ENCODE results near the gene ST8SIA2. TPM values are rescaled to one million over a fixed set of nuclear protein-coding genes. Genes with fewer than 3 reads are reported as not detected.

The ST8SIA2 gene
- total RNA-seq, 1 donor from 2014 or later = not detected

DNA sequence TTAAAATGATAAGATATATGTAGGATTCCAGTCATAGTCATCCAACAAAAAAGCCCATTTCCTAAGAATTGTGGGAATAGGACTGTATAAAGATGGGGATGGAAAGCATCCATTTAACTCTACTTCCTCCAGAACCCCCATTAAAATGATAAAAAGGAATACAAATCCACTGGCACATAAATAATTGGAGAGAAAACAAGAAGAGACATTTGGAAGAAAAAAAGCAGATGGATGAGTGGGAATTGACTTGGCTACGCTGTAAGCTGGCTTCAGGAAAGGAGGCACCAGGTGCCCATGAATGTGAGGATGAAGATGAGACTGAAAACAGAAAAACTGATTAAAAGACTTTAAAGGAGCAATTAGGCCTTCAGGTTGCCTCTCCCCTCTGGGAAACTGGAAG lies 91.8 kb downstream of the ST8SIA2 start:
- no peak for DNase-seq (ENCODE audit: low spot score)

DNA sequence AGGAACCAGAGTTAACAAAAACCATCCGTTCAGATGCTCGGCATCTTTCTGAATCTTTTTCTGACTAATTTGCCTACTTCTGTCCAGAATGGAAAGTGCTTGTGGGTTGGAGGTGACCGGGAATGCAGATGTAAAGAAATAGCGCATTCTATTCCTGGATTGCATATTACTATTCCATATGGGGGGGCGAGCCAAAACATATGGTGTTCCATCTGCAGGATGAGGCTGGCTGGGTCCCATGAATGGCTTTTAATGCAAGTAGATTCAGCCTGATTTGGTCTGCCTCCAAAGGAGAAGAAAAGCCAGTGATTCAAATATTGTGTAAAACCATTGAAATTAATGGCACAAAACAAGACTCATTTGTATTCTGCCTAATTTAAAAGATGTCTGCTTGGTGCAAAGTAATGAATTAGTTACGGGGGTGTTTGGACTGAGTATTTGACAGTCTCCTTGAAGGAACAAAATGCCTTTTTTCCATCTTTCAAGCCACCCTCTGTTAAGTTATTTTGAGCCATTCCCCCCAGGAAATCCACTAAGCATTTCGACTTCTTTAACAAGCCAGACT lies 99.0 kb downstream of the ST8SIA2 start:
- no peak for DNase-seq (ENCODE audit: low spot score)

DNA sequence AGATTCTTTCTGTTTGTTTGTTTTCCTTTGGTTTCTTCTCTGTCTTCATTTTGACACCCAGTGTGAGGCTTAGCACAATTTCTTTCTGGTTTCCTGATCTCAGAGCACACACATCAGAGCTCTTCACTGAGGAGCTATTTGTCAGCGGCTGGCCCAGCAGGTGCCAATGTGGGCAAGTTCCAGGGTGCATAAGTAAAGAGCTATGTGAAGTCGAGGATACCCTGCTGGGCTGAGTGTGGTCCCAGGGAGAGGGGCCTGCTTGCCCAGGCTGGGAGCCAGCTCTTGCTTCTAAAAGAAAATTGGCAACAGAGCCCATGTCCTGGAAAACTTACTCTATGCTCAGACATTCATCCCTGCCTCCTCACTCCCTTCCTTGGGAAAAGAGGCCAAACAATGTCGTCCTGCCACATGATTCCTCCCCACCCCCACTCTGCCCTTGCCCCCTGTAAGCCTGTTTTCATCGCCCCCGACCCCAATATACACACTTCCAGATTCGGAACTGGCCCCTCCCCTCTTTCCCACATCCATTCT lies 101.2 kb downstream of the ST8SIA2 start:
- no peak for DNase-seq (ENCODE audit: low spot score)

DNA sequence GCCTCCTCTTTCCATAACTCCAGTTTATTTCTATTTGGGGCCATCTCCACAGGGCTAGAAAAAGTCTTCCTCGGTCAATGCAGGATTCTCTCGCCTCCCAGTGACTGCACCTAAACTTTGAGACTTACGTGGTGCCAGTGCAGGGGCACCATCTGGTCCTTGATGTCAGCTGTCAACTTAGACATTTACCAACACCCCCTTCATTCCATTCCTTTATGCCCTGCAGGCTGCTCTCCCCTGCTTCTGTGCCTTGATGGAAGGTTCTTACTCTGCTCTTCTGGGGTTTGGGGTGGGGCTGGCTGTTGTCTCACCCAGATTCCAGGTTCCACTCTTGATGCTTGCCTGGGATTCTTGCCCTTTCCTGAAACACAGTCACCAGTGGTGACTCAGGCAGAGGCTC lies 101.8 kb downstream of the ST8SIA2 start:
- DNase-seq (ENCODE audit: low spot score) = no peak

DNA sequence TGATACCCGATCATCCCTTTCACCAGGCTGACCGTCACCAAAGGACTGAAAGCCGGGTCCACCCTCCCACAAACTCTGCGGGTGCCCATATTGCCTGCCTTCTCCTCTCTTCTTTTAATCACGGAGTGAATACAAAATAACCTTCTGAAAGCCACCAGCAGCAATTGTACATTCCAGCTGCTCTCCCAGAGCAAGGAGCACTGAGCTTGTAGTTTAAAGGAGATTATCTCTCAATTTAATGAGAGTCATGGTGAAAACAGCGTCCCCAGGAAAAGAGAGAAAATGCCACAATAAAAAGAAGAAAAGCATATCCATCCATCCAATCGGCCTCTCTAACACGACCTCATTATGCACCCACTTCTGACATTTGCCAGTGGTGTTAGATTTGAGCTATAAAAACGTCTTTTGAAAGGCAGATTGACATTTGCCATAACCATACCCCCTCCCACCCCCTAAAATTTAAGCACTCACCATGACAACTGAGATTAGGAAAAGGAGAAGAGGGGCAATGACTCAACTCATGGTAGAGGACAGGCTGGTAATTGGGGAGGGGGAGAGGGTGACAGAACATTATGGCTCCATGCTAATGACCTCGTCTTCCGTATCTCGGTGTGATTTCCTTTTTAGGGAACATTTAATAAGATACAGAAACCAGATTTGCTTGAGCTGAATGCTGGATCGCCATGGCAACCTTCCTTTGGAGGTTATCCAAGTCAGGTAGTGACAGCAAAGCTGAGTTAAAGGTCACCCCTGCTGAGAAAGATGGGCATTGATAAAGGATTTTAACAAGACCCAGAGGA lies 106.2 kb downstream of the ST8SIA2 start:
- DNase-seq (ENCODE audit: low spot score) = no peak

DNA sequence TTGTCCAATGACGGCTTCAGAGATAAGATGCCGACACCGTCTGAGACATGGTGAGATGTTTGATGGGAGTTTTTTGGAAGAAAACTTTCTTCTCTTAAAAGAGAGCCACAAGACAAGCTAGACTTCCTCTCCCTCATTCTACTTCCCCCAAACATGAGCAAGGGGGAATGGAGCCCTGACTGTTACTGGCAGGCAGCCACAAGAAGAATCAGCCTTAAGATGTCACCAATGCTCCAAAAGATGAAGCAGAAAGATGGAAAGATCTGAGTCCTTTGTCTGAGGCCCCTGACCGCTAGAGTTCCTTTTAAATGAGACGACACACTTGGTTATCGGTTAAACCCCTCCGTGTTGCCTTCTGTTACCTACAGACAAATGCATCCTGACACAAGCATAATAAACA lies 108.7 kb downstream of the ST8SIA2 start:
- DNase-seq (ENCODE audit: low spot score) = no peak

DNA sequence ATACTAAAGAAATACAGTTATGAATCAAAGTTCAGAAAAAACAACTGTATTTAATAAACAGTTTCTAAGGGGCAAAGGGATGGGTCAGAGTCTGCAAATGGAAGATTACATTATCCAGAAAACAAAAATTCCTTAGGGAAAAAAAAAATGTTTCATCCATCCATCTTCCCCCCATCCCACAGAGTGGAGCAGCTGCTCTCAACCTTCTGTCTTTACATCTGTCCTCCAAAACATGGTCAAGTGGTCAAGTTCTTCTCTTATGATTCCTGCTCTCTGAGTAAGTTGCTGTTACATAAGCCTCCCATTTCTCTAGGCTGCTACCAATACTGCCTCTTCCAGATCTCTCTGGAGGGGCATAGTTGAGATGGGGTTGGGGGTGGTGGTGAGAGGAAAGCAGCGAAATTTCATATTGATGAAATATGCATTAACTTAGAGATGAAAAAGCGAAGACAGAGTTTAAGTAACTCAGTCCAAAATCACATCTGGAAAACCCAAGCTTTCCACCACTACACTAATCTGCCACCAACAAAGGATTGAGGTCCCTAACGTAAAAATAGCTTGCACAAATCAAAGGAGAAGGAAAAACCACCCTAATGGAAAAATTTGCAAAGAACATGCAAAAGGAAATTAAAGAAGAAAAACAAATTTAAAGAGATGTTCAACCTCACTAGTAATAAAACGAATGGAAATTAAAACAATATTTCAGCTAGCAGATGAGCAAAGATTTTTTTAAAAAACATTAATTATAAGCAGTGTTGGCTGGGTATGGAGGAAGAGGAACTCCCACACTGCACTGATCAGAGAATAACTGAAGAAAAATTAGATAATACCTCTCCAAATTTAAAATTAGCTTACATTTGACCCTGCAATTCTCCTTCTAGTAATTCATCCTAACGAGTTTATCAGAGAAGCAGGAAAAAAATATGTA lies 109.5 kb downstream of the ST8SIA2 start:
- DNase-seq (ENCODE audit: low spot score) = no peak

DNA sequence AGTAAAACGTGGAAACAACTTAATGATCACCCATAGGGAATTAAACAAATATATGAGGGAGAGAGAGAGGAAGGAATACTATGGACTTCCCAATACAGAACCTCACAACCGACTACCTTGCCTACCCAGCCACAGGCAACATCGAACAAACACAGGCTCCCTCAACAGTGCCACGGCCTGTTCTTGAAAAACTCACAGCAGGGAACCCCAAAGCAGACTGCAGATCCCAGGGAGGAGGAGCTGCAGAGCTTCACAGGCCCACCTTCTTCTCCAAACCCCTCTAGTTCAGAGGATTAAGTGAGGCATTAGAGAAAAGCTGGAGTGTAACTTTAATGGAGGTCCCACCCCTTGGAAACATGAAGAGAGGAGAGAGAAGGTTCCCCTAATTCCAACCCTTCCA lies 110.2 kb downstream of the ST8SIA2 start:
- no peak for DNase-seq (ENCODE audit: low spot score)

DNA sequence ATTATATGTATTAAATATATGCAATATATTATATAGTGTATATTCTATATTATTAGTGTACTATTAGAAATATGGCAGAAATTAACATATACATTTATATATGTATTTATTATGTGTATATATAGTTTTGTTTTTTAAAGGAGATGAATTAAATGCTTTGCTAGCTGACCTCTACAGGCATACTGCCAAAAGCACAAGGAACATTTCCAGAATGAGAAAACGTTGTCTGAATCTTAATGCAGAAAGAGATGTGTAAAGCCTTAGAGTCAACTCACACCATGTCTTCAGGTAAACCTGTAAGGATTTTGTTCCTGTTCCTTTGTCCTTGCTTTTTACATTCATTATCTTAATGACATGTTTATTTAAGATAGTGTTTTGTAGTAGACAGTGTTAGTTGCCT lies 111.9 kb downstream of the ST8SIA2 start:
- DNase-seq (ENCODE audit: low spot score) = no peak

DNA sequence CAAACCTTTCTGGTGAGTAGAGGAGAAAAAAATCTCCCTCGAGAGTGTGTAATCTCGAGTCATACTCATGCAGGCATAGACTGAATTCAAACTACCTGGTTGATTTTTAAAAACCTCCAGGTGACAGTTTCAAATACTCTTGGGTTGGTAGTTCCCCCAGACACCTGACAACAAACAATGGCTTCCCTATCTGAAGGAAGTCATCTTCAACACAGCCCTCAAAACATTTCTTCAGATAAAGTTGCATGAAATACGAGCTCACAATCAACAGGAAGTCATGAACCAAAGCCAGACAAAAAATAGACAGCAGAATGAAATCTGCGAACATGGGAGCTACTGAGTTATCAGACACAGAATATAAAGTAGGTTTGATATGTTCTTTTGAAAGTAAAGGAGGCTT lies 112.8 kb downstream of the ST8SIA2 start:
- DNase-seq (ENCODE audit: low spot score) = no peak

DNA sequence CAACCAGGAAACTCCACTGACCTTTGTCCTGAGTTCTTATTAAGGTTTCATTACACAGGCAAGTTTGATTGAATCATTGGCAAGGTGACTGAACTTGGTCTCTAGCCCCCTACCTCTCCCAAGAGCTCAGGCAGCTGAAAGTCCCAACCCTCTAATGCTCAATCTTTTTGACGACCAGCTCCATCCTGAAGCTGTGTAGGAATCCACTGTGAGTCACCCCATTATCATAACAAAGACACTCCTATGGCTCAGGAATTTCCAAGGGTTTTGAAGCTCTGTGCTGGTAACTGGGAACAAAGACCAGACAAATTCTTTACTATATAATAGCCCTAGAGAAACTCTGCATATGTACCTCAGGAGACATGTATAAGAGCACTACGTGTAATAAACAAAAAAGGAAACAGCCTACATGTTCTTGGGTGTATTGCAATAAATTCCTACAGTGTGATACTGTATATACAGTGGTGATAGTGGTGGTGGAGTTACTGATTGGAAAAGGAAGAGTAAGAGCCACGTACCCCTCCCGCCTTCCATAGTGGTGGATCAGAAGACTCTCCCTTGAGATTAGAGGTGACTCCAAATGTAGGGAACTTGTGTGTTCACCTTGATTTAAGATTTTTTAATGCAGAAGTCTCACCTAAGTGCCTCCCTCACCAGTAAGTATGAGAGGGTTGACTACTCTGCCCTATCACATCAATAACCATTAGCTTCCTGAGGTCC lies 116.6 kb downstream of the ST8SIA2 start:
- DNase-seq (ENCODE audit: low spot score) = no peak
